ENCODE data around the gene GPR27. TPM values are rescaled to one million over a fixed set of nuclear protein-coding genes. Genes with fewer than 3 reads are reported as not detected.

Gene GPR27
- total and polyA plus RNA-seq, 2 of the 8 experiments (the other 6 are each of a cell fraction or from before 2014, with no cell fraction given), result 11.3 to 12.5 TPM

DNA sequence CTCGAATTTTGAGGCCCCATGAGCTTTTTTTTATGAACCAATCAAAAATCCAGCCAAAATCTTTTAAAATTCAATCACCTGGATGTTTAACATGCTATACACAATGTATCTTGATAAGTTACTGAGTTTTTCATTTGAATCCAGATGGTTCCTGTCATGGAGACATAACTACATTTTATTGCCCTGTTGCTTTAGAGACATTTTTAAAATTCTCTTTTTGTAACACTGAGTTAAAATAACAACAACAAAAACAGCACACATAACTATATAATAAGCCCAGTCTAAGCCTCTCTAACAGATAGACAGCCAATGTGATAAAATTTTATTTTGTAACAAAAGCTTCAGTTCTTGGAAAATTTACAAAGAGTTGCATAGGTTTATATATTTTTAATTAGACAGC is 29.5 kb downstream of the GPR27 start (continued):
- TF ChIP-seq RXRA (IDR thresholded peaks at IDR 0.05; ENCODE audit: insufficient read depth, low read depth, low read length) (no peak), HDAC2 (IDR thresholded peaks at IDR 0.05; ENCODE audit: borderline replicate concordance in 1 of 2, low read depth in 2 of 2, low read length in 2 of 2) (no peak)

Measured in H1 (cell line).